ENCODE results near the gene ACVR1B. TPM values are rescaled to one million over a fixed set of nuclear protein-coding genes. Genes with fewer than 3 reads are reported as not detected.
A peak's percentile ranks its signal among the peaks of the same experiment; 100 is the strongest.

The ACVR1B gene
- polyA plus RNA-seq, 6 donors from 2014 or later, result 0.43 to 1.1 (median 0.51) TPM; not detected in 1

GRCh38 chr12:52009081-52009751 lies 57.7 kb downstream of the ACVR1B start:
- Mint-ChIP-seq H3K9me3 (no peaks in the 10 kb centered on the region), H3K27me3 (no peaks in the 10 kb centered on the region), H3K4me3 (peak overlapping the region in 6 of 8 donors; percentile 35 to 97 (median 95)), H3K27ac (peak overlapping the region; percentile 67 to 99 (median 96)), H3K4me1 (peaks cover 31 to 42% (median 38%) of the 10 kb centered on the region in 3 donors), H3K36me3 (peaks cover 0 to 7% of the 10 kb centered on the region in 2 donors)
- DNase-seq (peak; percentile 42), ATAC-seq (ENCODE audit: low read depth in 2 of 2) (no peak)

DNA sequence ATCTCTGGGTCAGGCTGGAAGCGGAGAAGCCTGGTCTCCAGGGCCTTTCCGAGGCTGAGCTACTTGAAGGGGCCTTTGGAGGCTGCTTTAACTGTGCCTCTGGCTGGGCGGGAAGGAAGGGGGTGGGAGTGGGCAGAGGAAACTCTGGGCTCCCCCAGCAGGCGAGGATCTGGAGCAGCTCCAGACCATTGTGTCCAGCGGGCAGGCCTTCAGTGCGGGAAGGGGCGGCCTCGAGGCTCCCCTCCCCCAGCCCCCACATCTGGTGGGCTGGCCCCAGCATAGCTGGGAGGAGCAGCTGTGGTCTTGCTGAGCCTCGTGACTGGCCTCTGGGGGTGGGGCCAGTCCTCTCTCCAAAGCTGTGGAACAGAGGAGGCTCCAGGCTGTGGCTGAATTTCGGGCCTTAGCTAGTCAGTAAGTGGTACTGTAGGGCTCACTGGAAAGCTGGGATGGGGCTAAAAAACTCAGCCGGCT lies 58.7 kb downstream of the ACVR1B start:
- Mint-ChIP-seq H3K4me3 (peak overlapping the region in 4 of 8 donors; percentile 2 to 97 (median 28)), H3K4me1 (peaks cover 29 to 39% (median 36%) of the 10 kb centered on the region in 3 donors), H3K27ac (peak overlapping the region in 5 of 6 donors; percentile 69 to 99 (median 89)), H3K36me3 (peaks cover 0 to 7% of the 10 kb centered on the region in 2 donors), H3K27me3 (no peaks in the 10 kb centered on the region), H3K9me3 (no peaks in the 10 kb centered on the region)
- ATAC-seq (ENCODE audit: low read depth in 2 of 2), result no peak
- DNase-seq, result peak; percentile 48

DNA sequence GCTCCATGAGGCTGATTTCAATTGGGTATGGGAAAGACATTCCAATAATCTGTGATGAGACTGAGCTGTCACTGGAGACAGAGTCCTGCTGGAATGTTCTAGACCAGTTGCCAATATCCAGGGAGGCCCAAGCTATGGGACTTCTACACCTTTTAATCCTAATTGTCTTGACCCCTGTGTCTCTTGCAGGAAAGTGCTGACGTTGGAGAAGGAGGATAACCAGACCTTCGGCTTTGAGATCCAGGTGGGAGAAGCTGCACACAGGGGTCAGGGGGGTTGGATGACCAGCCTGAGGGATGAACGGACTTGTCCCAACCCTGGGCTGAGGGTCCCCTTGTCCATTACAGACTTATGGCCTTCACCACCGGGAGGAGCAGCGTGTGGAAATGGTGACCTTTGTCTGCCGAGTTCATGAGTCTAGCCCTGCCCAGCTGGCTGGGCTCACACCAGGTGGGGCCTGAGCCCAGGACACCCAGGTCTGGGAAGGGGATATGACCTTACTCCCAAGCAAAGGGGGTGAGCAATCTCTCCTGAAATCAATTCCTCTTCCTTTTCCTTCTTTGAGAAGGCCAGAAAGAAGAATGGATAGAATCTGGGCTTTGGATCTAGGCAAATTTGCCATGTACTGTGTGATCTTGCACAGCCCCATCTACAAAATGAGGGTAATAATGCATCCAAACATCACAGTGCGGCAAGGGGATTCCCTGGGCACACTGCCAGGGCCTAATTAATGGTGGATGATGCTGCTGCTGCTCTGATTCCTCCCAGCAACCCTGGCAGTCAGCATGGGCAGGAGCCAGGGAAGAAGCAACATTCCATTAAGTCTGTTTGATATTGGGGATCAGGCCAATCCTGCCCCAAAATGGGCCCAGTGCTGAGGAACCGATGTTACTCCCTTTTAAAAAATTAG lies 59.4 kb downstream of the ACVR1B start:
- peak overlapping the region in 4 of 8 donors; percentile 19 to 97 (median 36) for H3K4me3 Mint-ChIP-seq
- H3K36me3 Mint-ChIP-seq, result peaks cover 0 to 7% of the 10 kb centered on the region in 2 donors
- DNase-seq (peak; percentile 37), ATAC-seq (ENCODE audit: low read depth in 2 of 2) (no peak)
- H3K27me3 Mint-ChIP-seq, result no peaks in the 10 kb centered on the region
- no peaks in the 10 kb centered on the region for H3K9me3 Mint-ChIP-seq
- H3K4me1 Mint-ChIP-seq, result peaks cover 25 to 35% (median 32%) of the 10 kb centered on the region in 3 donors
- peak overlapping the region; percentile 23 to 99 (median 87) for H3K27ac Mint-ChIP-seq

DNA sequence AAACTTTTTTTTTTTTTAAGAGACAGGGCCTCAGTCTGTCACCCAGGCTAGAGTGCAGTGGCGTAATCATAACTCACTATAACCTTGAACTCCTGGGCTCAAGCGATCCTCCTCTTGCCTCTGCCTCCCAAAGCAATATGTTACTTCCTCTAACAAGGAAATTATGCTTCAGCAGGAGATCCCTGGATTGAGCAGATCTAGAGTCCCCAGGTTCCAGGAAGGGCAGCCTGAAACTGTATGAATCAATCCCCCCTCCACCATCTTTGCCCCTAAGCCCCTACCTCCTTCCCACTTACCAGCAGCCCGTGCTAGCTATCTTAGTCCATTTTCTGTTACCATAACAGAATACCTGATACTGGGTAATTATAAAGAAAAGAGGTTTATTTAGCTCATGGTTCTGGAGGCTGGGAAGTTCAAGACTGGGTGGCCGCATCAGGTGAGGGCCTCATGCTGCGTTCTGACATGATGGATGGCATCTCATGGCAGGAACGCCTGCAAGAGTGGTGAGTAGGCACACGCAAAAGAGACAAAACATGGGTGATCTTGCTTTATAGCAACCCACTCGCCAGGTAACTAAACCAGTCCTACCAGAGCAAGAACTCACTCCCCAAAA lies 60.2 kb downstream of the ACVR1B start:
- Mint-ChIP-seq H3K27me3 (no peaks in the 10 kb centered on the region), H3K9me3 (no peaks in the 10 kb centered on the region), H3K4me1 (peaks cover 26 to 36% (median 33%) of the 10 kb centered on the region in 3 donors), H3K4me3 (peak overlapping the region in 2 of 8 donors; percentile 41 to 97), H3K27ac (peak overlapping the region; percentile 86 to 99 (median 90)), H3K36me3 (peaks cover 0 to 7% of the 10 kb centered on the region in 2 donors)
- DNase-seq (no peak), ATAC-seq (ENCODE audit: low read depth in 2 of 2) (no peak)

DNA sequence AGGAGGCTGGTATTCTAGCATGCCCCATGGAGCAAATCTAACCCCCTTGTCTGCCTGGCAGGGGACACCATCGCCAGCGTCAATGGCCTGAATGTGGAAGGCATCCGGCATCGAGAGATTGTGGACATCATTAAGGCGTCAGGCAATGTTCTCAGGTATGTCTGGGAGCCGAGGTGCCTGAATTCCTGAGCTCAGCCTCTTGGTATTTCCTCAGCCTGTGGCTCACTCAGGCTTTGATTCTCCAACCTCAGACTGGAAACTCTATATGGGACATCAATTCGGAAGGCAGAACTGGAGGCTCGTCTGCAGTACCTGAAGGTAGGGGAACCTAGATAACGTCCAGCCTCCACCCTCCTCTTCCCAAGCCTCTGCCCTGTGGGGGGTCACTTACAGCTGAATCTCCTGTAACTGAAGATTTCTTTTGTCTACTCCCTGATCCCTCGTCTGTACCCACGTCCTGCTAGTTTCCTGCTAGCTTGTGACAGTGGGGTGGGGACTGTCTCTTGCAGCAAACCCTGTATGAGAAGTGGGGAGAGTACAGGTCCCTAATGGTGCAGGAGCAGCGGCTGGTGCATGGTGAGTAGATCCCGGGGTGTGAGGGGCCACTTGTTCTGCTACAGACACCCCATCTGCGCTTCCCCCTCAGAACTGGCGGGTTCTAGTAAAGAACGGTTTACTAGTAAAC lies 62.3 kb downstream of the ACVR1B start:
- Mint-ChIP-seq H3K9me3 (no peaks in the 10 kb centered on the region), H3K4me3 (peak overlapping the region in 4 of 8 donors; percentile 9 to 97 (median 22)), H3K4me1 (peaks cover 25 to 29% (median 28%) of the 10 kb centered on the region in 3 donors), H3K36me3 (peaks cover 0 to 7% of the 10 kb centered on the region in 2 donors), H3K27me3 (no peaks in the 10 kb centered on the region), H3K27ac (peak overlapping the region in 5 of 6 donors; percentile 39 to 99 (median 75))
- peak; percentile 50 for DNase-seq
- ATAC-seq (ENCODE audit: low read depth in 2 of 2), result peak in 1 of 2 donors; percentile 1

DNA sequence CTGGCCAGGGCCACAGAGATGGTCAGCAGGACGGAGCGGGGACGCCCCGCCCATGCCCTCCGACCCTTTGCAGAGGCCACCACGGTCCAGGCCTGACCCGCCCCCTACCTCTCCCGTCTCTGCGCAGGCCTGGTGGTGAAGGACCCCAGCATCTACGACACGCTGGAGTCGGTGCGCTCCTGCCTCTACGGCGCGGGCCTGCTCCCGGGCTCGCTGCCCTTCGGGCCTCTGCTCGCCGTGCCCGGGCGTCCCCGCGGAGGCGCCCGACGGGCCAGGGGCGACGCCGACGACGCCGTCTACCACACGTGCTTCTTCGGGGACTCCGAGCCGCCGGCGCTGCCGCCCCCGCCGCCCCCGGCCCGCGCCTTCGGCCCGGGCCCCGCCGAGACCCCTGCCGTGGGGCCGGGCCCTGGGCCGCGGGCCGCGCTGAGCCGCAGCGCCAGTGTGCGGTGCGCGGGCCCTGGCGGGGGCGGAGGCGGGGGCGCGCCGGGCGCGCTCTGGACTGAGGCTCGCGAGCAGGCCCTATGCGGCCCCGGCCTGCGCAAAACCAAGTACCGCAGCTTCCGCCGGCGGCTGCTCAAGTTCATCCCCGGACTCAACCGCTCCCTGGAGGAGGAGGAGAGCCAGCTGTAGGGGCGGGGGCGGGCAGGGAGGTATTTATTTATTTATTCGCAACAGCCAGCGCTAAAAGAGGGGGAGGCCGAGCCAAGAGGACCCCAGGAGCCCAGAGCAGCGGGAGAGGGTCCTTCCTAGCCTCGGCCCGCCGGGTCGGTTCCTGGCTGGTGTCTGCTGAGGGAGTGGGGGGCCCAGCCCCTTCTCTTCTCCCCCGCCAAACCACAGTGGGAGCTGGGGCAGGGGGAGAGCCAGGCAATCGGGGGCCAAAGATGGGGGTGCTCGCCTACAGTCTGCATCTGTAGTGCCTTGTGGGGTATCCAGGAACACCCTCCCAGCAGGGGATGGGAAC lies 63.4 kb downstream of the ACVR1B start:
- peaks cover 19 to 26% (median 22%) of the 10 kb centered on the region in 3 donors for H3K4me1 Mint-ChIP-seq
- DNase-seq, result peak; percentile 46
- no peaks in the 10 kb centered on the region for H3K9me3 Mint-ChIP-seq
- ATAC-seq (ENCODE audit: low read depth in 2 of 2), result peak in 1 of 2 donors; percentile 0
- peak overlapping the region in 3 of 6 donors; percentile 88 to 99 (median 96) for H3K27ac Mint-ChIP-seq
- H3K36me3 Mint-ChIP-seq, result peaks cover 0 to 7% of the 10 kb centered on the region in 2 donors
- H3K4me3 Mint-ChIP-seq, result peak overlapping the region in 1 of 8 donors; percentile 97
- H3K27me3 Mint-ChIP-seq, result no peaks in the 10 kb centered on the region

GRCh38 chr12:52015532-52016041 lies 64.1 kb downstream of the ACVR1B start:
- ATAC-seq (ENCODE audit: low read depth in 2 of 2) (peak; percentile 6 to 13), DNase-seq (peak; percentile 55)
- Mint-ChIP-seq H3K36me3 (peaks cover 0 to 7% of the 10 kb centered on the region in 2 donors), H3K4me3 (peak overlapping the region in 3 of 8 donors; percentile 37 to 82 (median 68)), H3K27ac (peak overlapping the region in 5 of 6 donors; percentile 54 to 96 (median 82)), H3K4me1 (peaks cover 26 to 31% (median 29%) of the 10 kb centered on the region in 3 donors), H3K27me3 (no peaks in the 10 kb centered on the region), H3K9me3 (no peaks in the 10 kb centered on the region)

DNA sequence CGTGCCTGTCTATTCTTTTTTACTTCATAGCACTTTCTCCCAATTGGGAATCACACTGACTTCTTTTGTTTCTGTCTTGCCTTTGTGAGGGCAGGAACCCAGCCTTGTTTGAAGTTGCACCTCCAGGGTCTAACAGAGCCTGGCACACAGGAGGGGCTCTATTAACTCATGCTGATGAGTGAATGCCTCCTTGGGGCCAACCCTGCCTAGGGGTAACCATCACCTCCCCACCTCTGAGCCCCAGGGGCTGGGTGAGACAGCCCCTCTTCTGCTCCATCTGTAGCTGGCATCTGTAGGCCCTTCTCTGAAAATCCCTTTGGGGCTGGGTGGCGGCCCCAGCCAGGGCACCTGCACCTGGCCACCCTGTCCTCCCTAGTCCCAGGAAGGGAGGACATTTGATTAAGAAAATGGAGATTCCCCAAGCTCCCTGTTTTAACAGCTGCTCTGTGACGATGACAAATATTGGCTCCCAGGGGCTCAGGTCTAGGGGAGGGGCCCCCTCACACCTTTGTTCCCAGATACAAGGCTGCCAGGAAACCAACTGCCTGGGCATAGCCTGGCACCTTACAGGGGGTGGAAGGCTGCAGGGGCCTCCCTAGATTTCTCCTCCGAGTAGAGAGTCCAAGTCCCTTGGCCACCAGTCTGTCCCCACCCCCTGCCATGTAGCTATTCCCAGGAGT lies 67.1 kb downstream of the ACVR1B start:
- DNase-seq (peak; percentile 54), ATAC-seq (ENCODE audit: low read depth in 2 of 2) (no peak)
- Mint-ChIP-seq H3K27me3 (no peaks in the 10 kb centered on the region), H3K36me3 (peaks cover 0 to 5% of the 10 kb centered on the region in 2 donors), H3K9me3 (no peaks in the 10 kb centered on the region), H3K4me3 (peak overlapping the region in 5 of 8 donors; percentile 56 to 82 (median 81)), H3K4me1 (peaks cover 40 to 51% (median 44%) of the 10 kb centered on the region in 3 donors), H3K27ac (peak overlapping the region in 5 of 6 donors; percentile 62 to 98 (median 93))

- no peak for ATAC-seq (ENCODE audit: low read depth in 2 of 2)
- Mint-ChIP-seq H3K27ac (peak overlapping the region in 5 of 6 donors; percentile 57 to 98 (median 91)), H3K4me1 (peaks cover 43 to 56% (median 49%) of the 10 kb centered on the region in 3 donors)
Measured at GRCh38 chr12:52019113-52019770, 67.7 kb downstream of the ACVR1B start.

DNA sequence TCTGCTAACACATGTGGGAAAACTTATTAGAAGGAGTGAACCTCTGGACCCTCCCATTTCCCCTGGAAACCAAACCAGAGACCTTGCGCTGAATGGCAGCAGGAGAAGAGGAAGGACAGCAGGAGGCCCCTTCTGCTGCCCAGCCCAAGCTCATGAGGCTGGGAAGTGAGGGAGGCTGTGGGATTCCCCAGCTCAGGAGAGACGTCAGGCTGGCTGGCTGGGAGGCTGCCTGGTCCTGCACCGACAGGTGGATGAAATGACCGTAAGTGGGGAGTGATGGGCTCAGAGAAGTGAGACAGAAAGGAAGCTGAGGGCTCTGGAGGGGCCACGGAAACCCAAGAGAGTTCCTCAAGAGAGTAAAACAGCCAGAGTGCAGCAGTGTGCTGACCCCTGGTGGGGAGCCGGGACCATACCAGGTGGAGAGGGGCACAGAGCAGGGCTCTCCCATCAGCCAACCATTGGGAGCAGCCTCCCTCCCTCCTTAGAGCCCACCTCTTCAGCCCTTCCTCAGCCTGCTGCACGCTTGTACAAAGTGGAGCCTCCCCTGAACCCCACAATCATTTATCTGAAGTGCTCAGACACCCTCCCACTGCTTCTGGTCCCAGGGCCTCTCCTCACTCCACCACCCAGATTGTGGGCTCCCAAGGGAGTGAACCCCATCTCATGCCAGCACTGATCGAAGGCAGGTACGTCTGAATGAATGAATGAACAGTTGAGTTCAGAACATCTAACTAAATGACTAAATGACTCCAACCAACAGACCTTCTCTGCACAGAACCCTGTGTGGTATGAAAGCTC lies 69.2 kb downstream of the ACVR1B start:
- DNase-seq (peak; percentile 81), ATAC-seq (ENCODE audit: low read depth in 2 of 2) (peak; percentile 40 to 52)
- H3K4me3 Mint-ChIP-seq, result peak overlapping the region; percentile 22 to 82 (median 54)
- no peaks in the 10 kb centered on the region for H3K9me3 Mint-ChIP-seq
- H3K36me3 Mint-ChIP-seq, result no peaks in the 10 kb centered on the region
- peak overlapping the region; percentile 65 to 98 (median 83) for H3K27ac Mint-ChIP-seq
- H3K27me3 Mint-ChIP-seq, result no peaks in the 10 kb centered on the region
- peaks cover 53 to 67% (median 62%) of the 10 kb centered on the region in 3 donors for H3K4me1 Mint-ChIP-seq

More at GRCh38 chr12:52019113-52019770, 67.7 kb downstream of the ACVR1B start:
- Mint-ChIP-seq H3K36me3 (no peaks in the 10 kb centered on the region), H3K4me3 (peak overlapping the region in 4 of 8 donors; percentile 51 to 82 (median 70)), H3K9me3 (no peaks in the 10 kb centered on the region), H3K27me3 (no peaks in the 10 kb centered on the region)
- peak; percentile 51 for DNase-seq
